GM12878 (cell line): ENCODE data around the gene ADAT3. TPM values are rescaled to one million over a fixed set of nuclear protein-coding genes. Genes with fewer than 3 reads are reported as not detected.

Experiments used
- ATAC-seq: fragments of 200-7000 bp; cut with Tn5 transposase; 3 replicates; pipeline ENCODE4 v1.9.1; 2020; ENCODE audit warnings: mild to moderate bottlenecking, moderate library complexity
- BruUV-seq: library from RNA; stranded (reverse); fragments of 400-500 nt; replicated peaks from 2 replicates; lab custom pipeline; 2021; lab: Mats Ljungman, UMichigan
- CTCF ChIA-PET: fragments of 300-600 bp; sonication (Branson Sonifier 250); formaldehyde crosslinking; extraction: SDS; loops from one replicate; lab custom pipeline; 2021; ENCODE audit warnings: inconsistent platforms; lab: Yijun Ruan, JAX
- POLR2A ChIA-PET: fragments of 350-600 bp; formaldehyde crosslinking; extraction: SDS; loops from one replicate; lab custom pipeline; 2021; ENCODE audit warnings: inconsistent platforms; lab: Charles Lee
- RAD21 ChIA-PET: fragments of 300-600 bp; sonication (Branson Sonifier 250); formaldehyde crosslinking; loops from one replicate; lab custom pipeline; 2023; ENCODE audit warnings: antibody characterized with exemption; ENCODE audit not compliant: unreplicated experiment; lab: Charles Lee
- SMC1A ChIA-PET: fragments of 300-600 bp; sonication (Branson Sonifier 250); formaldehyde crosslinking; loops from one replicate; lab custom pipeline; 2023; ENCODE audit not compliant: unreplicated experiment, uncharacterized antibody; lab: Charles Lee
- DNase-seq: peaks from one replicate; pipeline ENCODE4 v3.0.0-alpha.2; 2011; ENCODE audit warnings: low read depth, low spot score
- FAIRE-seq: peaks from 3 replicates; lab custom pipeline; 2011; peaks lifted over from hg19 to GRCh38; lab: Jason Lieb, UNC
- H2AFZ ChIP-seq: 2 replicates; pipeline ENCODE4 v1.6.0; 2011; ENCODE audit warnings: low read depth, low read length, control low read depth; ENCODE audit not compliant: control insufficient read depth
- H3K27ac ChIP-seq: 2 replicates; pipeline ENCODE4 v1.5.1; 2011; ENCODE audit warnings: control low read depth; ENCODE audit not compliant: control insufficient read depth, insufficient read depth
- H3K27me3 ChIP-seq, 2 experiments: replicated peaks in 1 of 2; 2 replicates each; pipeline versions ENCODE4 v1.6.0 to v1.6.1; 2011; ENCODE audit warnings: low read length in 1 of 2; ENCODE audit not compliant: control insufficient read depth in 2 of 2, insufficient read depth in 2 of 2
- H3K36me3 ChIP-seq, 2 experiments: 2 replicates each; pipeline ENCODE4 v1.5.1; 2011; ENCODE audit warnings: low read length in 1 of 2; ENCODE audit not compliant: control insufficient read depth in 2 of 2, insufficient read depth in 2 of 2
- H3K4me1 ChIP-seq: 2 replicates; pipeline ENCODE4 v1.6.1; 2011; ENCODE audit warnings: mild to moderate bottlenecking, low read length, moderate library complexity, mixed read lengths; ENCODE audit not compliant: control insufficient read depth, insufficient read depth
- H3K4me2 ChIP-seq: 2 replicates; pipeline ENCODE4 v1.6.0; 2011; ENCODE audit warnings: control low read depth; ENCODE audit not compliant: control insufficient read depth, insufficient read depth
- H3K4me3 ChIP-seq: fragments of 200-600 bp; sonication (generic); 2 replicates; pipeline ENCODE4 v1.5.1; 2016
- H3K79me2 ChIP-seq: 2 replicates; pipeline ENCODE4 v1.6.0; 2011; ENCODE audit warnings: low read length; ENCODE audit not compliant: control insufficient read depth, insufficient read depth
- H3K9ac ChIP-seq: 2 replicates; pipeline ENCODE4 v1.8.0; 2011; ENCODE audit warnings: low read length, control low read depth, mixed read lengths; ENCODE audit not compliant: control insufficient read depth, insufficient read depth
- H3K9me3 ChIP-seq: replicated peaks from 3 replicates; pipeline ENCODE4 v1.5.1; 2011; ENCODE audit warnings: mild to moderate bottlenecking, low read length; ENCODE audit not compliant: control insufficient read depth, insufficient read depth
- H4K20me1 ChIP-seq: 2 replicates; pipeline ENCODE4 v1.6.0; 2011; ENCODE audit not compliant: control insufficient read depth, insufficient read depth
- CBFB ChIP-seq: IDR thresholded peaks from 2 replicates; pipeline ENCODE4 v1.6.1; 2016; ENCODE audit warnings: antibody characterized with exemption, low read depth
- CHD1 ChIP-seq: IDR thresholded peaks from 2 replicates; pipeline ENCODE4 v1.6.1; 2012; ENCODE audit warnings: low read depth, low read length, improper control_type of control experiment
- CHD2 ChIP-seq: IDR thresholded peaks from 2 replicates; pipeline ENCODE4 v1.6.1; 2011; ENCODE audit warnings: low read depth, low read length, improper control_type of control experiment, borderline replicate concordance
- CREB1 ChIP-seq: IDR thresholded peaks from 2 replicates; pipeline ENCODE4 v1.6.1; 2012; ENCODE audit warnings: low read depth, mild to moderate bottlenecking, inconsistent platforms
- JUNB ChIP-seq: IDR thresholded peaks from 2 replicates; pipeline ENCODE4 v1.6.1; 2016; ENCODE audit warnings: antibody characterized with exemption, mild to moderate bottlenecking
- NBN ChIP-seq: fragments of 450-650 bp; IDR thresholded peaks from 2 replicates; pipeline ENCODE4 v1.6.1; 2016
- POLR2AphosphoS5 ChIP-seq: IDR thresholded peaks from 2 replicates; pipeline ENCODE4 v1.6.1; 2011; ENCODE audit warnings: mild to moderate bottlenecking, low read length, inconsistent platforms
- RELA ChIP-seq: fragments of 450-650 bp; IDR thresholded peaks from 2 replicates; pipeline ENCODE4 v1.8.0; 2014; ENCODE audit warnings: borderline replicate concordance; ENCODE audit not compliant: partially characterized antibody
- RFX5 ChIP-seq: IDR thresholded peaks from 2 replicates; pipeline ENCODE4 v1.6.1; 2011; ENCODE audit warnings: low read depth, low read length, improper control_type of control experiment
- STAT1 ChIP-seq: fragments of 450-650 bp; conservative IDR thresholded peaks from 2 replicates; pipeline ENCODE4 v1.6.1; 2014; ENCODE audit warnings: antibody characterized with exemption, mild to moderate bottlenecking
- SUPT20H ChIP-seq: IDR thresholded peaks from 2 replicates; pipeline ENCODE4 v1.6.1; 2011; ENCODE audit warnings: low read depth, mild to moderate bottlenecking, low read length, moderate library complexity, borderline replicate concordance; ENCODE audit not compliant: control insufficient read depth
- YBX1 ChIP-seq: fragments of 450-650 bp; IDR thresholded peaks from 2 replicates; pipeline ENCODE4 v1.6.1; 2016; ENCODE audit warnings: antibody characterized with exemption
- ZBTB11 ChIP-seq: fragments of 450-650 bp; formaldehyde crosslinking; IDR thresholded peaks from 2 replicates; pipeline ENCODE4 v1.5.0; 2022; ENCODE audit warnings: mild to moderate bottlenecking, missing genetic modification characterization
- ZNF217 ChIP-seq: fragments of 450-650 bp; IDR thresholded peaks from 2 replicates; pipeline ENCODE4 v1.6.1; 2017; ENCODE audit warnings: antibody characterized with exemption, mild to moderate bottlenecking
- WGBS: methylation state at CpG from one replicate; pipeline ENCODE4 v1.1.6; 2016; ENCODE audit warnings: low lambda C conversion rate; ENCODE audit not compliant: insufficient replicate concordance, insufficient coverage; ENCODE audit errors: missing lambda C conversion rate; 5-methylcytosine and 5-hydroxymethylcytosine counted together
- in situ Hi-C: fragments of 300-500 bp; cut with MboI; formaldehyde crosslinking; loops from 9 replicates; pipeline ENCODE4 v1.14.3; 2018; ENCODE audit warnings: mixed read lengths
- intact Hi-C: fragments of 100-400 bp; cut with micrococcal nuclease; formaldehyde crosslinking; loops from one replicate; pipeline ENCODE4 v1.14.2; 2022; ENCODE audit not compliant: unreplicated experiment
- polyA plus RNA-seq, 11 experiments: library from polyadenylated mRNA; depleted of rRNA in 4 of 11; unstranded in 6 of 11; stranded (reverse) in 5 of 11; fragments of >200 nt; fragmentation: Nextera tagmentation in 4 of 11; fragmentation: Illumina TruSeq in 1 of 11; extraction: Ambion mirVana in 4 of 11; extraction: Trizol in 1 of 11; gene quantifications; 1 replicate in 1 of 11; 2 replicates in 10 of 11; pipeline versions ENCODE4 v1.2.1 to v1.2.3, GENCODE V29; 2011 to 2016; ENCODE audit warnings: inconsistent platforms in 2 of 11, missing spikeins in 2 of 11, low read depth in 1 of 11
- total RNA-seq, 4 experiments: library from RNA; depleted of rRNA in 3 of 4; stranded (reverse); fragments of >200 nt in 3 of 4; fragmentation: Illumina TruSeq in 1 of 4; extraction: Trizol in 1 of 4; gene quantifications; 2 replicates each; pipeline versions ENCODE4 v1.2.1 to v1.2.3, GENCODE V29; 2013 to 2021

The ADAT3 gene
- total and polyA plus RNA-seq, 10 of the 15 experiments (the other 5 are each of a cell fraction or from before 2014, with no cell fraction given) = 0.27 to 11.8 (median 7.7) TPM; not detected in 3

GRCh38 chr19:1865172-1866010 is 39.8 kb upstream of the ADAT3 start:
- Histone ChIP-seq H3K4me2 (peak overlapping the region; percentile 81), H2AFZ (no peak overlapping the region), H3K27ac (peak overlapping the region; percentile 95), H4K20me1 (0 out of 2 replicates have a peak, but pooled peaks cover 4% of the 10 kb centered on the region), H3K4me1 (peaks cover 8% of the 10 kb centered on the region), H3K4me3 (peak overlapping the region; percentile 93), H3K79me2 (peaks cover 31% of the 10 kb centered on the region), H3K36me3 (no peaks in the 10 kb centered on the region; a peak in 2 of 4 replicates), H3K9ac (peak overlapping the region; percentile 96), H3K9me3 (no peaks in the 10 kb centered on the region), H3K27me3 (no peaks in the 10 kb centered on the region)
- DNase-seq (no peak), ATAC-seq (no peak), FAIRE-seq (no peak)
- ChIA-PET POLR2A (interaction anchor here (0.5 to 2.0 kb wide), 8 partner anchors 10 to 269 kb away, joined by 3 to 11 read pairs (median 5); partner anchors contain the start of gene ABHD17A), SMC1A (interaction anchor here (1.3 to 2.5 kb wide), 3 partner anchors 10 to 63 kb away, joined by 5 to 9 read pairs (median 6); no protein-coding TSS in a partner anchor), RAD21 (interaction anchor here (0.6 to 1.5 kb wide), 11 partner anchors 9 to 286 kb away, joined by 3 to 16 read pairs (median 5); partner anchors contain the start of gene AP3D1), CTCF (interaction anchor here (0.7 to 1.7 kb wide), 15 partner anchors 10 to 141 kb away, joined by 3 to 19 read pairs (median 4); partner anchors contain the start of genes ABHD17A and REXO1)
- intact Hi-C loops (loop anchor here (2.0 kb wide), 1 partner anchor 63 kb away; no protein-coding TSS in a partner anchor), in situ Hi-C loops (loop anchor here (25.0 kb wide), 1 partner anchor 1497 kb away; the partner anchor contains the start of gene NFIC)
- BruUV-seq = no TSS peak
- TF ChIP-seq RFX5 (no peak), ZNF217 (no peak), JUNB (no peak), RELA (no peak), CHD2 (no peak), SUPT20H (no peak), CREB1 (no peak), STAT1 (no peak), NBN (no peak), CBFB (no peak), POLR2AphosphoS5 (no peak), CHD1 (no peak), YBX1 (no peak), ZBTB11 (CRISPR knock-in tag) (no peak)
- 86% methylated on average over 15 of the region's 17 CpGs for WGBS
